Body of pancreas (tissue), 4 donors: Measurements from ENCODE around the gene DLG2.

Experiments
- CTCF ChIP-seq, 7 experiments: fragments of 450-650 bp in 4 of 7; fragments of 200-600 bp in 3 of 7; sonication (generic) in 3 of 7; IDR thresholded peaks; one replicate each; pipeline ENCODE4 v1.5.1; 2016 to 2019; ENCODE audit warnings: antibody characterized with exemption in 7 of 7
- POLR2A ChIP-seq, 3 donors: fragments of 450-650 bp; IDR thresholded peaks; one replicate each; pipeline ENCODE4 v1.6.1; 2016; ENCODE audit warnings: antibody characterized with exemption in 3 of 3, mild to moderate bottlenecking in 2 of 3

- TF ChIP-seq CTCF (IDR thresholded peaks at IDR 0.05) (no peak), POLR2A (IDR thresholded peaks at IDR 0.05) (no peak)
Observed at GRCh38 chr11:84250834-84251613, 1376.1 kb downstream of the DLG2 start.
